NCI-H2171 treated with DMSO at 0.1 percent for 48 hours (cell line): ENCODE measurements around the gene TCP10L.
"Not testable (repeated sequence)": the region's sequence is repeated elsewhere in the genome, so short reads cannot be mapped to it uniquely, and the experiment has no call there.

Experiments used
- DNase-seq: peaks from one replicate; lab custom pipeline; 2025; lab: John Stamatoyannopoulos, UW

The TCP10L gene

DNA sequence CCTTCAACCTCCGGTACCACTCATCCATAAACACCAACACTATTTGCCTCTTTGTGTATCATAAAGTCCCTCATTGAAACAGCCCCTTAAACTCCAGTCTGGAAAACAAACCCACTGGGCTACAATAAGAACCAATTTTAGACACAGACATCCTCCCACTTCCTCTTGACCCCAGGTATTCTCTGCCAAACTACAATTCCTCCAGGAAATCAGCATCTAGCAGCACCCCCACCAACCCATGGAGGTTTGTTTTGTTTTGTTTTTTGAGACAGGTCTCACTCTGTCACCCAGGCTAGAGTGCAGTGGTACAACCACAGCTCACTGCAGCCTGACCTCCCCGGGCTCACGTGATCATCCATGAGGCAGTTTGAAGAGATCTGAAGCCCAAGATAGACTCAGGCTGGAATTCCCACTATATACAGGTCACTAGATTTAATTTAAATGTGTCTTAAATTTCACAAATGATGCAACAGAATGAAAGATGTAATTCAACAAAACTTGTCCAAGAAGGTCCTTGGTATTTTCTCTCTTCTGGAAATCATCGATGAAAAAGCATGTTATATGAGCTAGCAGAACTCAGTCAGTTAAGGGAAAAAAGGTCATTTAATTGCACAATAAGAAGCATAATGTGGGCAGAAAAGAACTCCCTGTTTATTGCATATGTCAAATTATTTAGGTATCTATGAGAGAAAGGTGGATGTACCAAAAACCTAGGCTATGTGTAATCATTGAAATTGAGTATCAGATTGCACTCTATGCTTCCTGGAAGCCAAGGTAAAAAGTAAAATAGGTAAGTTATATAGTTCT is 30.3 kb downstream of the TCP10L start:
- DNase-seq: no peak

DNA sequence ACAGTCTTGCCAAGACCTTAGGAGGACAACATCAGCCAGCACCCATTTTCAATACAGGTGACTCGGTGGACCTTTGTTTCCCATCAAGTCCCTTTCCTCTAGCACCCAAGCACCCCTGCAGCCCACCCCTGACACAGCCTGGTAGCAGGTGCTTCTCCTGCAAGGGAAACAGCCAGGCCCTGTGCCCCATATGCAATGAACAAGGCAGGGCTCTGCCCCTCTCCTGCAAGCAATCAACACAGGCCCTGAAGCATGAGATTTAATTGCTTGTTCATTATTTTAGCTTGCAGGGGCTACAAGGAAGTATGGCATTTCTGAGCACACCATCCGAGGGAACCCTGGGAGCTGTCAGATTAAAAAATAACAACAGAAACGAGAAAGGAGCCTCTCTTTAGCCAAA is 35.4 kb downstream of the TCP10L start:
- DNase-seq: no peak

DNA sequence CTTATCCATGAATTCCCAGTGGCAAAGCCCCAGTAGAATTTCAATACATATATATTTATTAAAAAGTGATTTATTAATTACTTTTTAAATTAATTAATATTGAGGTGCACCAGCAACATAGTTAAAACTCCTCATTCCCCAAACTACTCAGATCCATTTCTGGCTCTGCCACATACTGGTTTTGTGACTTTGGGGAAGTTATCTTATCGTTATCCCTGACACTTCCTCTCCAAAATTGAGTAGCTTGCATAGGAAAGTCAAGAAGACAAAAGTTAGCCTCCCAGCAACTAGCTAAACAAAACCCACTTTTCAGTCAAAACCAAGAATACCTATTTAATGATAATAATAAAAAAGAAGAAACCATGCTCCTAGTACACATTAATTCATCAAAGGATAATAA is 35.9 kb downstream of the TCP10L start:
- no peak for DNase-seq

DNA sequence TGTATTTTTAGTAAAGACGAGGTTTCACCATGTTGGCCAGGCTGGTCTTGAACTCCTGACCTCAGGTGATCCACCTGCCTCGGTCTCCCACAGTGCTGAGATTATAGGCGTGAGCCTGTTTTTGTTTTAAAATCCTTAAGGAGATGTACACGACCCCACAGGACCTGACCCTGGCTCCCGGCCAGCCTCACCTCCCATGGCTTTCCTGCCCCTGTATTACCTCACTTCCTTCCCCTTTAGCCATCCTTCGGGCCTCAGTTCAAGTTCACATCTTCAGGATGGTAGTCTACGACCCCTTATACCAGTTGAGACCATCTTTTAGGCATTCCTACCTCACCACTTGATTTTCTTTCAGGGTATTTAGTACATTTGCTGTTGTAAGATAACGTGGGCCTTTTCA is 36.3 kb downstream of the TCP10L start:
- no peak for DNase-seq

DNA sequence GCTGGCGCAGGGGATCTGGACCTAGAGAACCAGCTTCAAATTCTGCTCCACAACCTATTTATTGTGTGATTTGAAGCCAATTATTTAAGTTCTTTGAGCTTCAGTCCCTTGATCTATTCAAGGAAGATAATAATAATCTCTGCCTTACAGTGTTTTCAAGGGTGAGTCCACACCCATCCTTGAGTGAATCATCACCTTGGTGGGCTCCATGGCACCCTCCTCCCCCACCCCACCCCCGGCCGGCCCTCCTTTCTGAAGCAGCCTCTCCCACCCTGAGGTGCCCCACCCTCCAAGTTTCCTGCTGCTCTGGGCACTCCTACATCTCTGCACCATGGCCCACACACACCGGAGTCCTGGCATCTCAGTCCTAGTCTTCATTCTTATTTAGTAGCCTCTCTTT is 38.3 kb downstream of the TCP10L start:
- DNase-seq: no peak

DNA sequence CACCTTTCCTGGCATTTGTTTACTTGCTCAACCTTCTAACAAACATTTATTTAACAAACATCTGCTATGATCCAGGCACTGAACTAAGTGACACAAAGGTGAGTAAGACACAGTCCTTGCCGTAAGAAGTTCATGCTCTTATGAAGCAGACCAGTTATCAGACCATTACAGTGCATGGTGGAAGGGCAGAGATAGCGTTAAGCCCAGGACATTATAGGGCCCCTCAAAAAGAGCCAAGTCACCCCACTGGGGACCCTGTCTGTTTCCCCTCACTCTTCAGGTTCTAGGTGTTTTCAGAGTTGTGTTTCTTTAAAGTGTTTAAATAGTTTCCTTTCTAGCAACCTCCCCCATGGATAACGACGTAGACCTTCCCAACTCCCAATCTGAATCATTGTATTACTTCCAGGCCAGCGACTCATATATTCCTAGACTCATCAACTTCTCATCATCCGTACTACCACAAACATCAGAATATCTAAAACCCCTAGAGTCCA is 39.3 kb downstream of the TCP10L start:
- DNase-seq: no peak

DNA sequence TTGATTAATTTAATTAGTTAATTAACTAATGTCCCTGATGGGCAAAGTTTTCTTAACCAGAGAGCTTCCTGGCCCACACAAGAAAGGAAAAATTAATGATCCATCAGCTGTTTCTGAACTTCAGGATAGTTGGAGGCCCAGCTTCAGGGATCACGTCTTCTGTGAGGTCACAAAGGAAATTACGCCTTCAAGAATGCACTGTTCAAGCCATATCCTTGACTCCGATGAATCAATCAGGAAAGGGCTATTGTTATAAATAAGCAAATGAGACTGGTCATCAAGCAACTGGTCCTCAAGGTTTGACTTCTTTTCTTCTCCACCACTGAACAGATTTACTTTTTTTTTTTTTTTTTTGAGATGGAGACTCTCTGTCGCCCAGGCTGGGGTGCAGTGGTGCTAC is 40.6 kb downstream of the TCP10L start:
- no peak for DNase-seq

DNA sequence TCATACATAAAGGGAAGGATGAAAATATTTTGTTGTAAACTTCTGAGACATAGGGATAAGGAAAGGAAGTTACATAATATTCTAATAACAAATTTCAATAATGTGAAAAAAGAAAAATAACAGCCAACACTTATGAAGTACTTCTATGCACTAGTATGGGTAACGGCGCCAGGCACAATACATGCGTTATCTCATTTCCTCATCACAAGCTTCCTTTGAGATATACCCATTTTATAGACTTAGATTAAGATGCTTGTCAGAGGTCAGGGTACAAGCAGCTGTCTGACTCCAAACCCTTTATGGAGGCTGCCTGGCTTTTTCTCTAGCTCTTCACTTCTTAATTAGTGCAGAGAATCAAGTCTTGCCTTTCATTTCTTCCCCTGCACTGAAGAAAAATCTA is 41.3 kb downstream of the TCP10L start:
- no peak for DNase-seq

DNA sequence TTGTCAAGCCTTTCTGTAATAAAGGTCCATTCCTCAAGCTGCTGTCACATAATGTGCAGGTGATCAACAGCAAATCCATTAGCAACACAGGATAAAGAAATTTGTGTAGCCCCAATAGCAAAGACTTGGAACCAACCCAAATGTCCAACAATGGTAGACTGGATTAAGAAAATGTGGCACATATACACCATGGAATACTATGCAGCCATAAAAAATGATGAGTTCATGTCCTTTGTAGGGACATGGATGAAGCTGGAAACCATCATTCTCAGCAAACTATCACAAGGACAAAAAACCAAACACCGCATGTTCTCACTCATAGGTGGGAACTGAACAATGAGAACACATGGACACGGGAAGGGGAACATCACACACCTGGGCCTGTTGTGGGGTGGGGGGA is 42.3 kb downstream of the TCP10L start:
- DNase-seq: not testable (repeated sequence)

DNA sequence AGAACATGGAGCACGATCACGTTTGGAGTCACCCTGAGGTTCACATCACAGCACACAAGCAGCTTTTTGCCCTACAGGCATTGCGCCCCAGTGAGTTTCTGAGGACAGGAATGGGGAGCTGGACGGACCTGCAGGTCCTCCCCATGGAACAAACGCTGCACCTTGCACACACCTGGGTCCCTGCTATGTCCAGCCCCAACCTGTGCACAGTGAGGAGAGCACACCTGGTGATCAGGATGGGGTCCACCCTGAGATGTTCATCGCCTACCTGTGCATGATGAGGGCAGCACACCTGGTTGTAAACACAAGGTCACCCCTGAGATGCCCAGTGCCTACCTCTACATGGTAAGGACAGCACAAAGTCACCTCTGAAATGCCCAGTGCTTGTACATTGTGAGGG is 45.9 kb downstream of the TCP10L start:
- DNase-seq: no peak

DNA sequence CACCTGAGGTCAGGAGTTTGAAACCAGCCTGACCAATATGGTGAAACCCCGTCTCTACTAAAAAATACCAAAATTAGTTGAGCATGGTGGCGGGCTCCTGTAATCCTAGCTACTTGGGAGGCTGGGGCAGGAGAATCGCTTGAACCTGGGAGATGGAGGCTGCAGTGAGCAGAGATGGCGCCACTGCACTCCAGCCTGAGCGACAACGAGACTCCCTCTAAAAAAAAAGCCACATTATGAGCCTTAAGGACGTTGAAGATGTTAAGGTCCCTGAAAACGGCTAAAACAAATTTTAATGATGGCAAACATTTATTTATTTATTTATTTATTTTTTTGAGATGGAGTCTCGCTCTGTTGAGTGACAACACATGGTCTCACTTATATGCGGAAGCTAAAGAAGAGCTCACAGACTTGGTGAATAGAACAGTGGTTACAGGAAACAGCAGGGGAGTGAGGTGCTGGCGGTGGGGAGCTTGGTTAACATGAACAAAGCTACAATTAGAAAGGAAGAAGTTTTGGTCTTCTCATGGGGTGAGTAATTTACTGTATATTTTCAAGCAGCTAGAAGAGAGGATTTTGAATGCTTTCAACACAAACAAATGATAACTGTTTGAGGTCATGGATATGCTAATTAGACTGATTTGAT is 47.1 kb downstream of the TCP10L start:
- DNase-seq: no peak

DNA sequence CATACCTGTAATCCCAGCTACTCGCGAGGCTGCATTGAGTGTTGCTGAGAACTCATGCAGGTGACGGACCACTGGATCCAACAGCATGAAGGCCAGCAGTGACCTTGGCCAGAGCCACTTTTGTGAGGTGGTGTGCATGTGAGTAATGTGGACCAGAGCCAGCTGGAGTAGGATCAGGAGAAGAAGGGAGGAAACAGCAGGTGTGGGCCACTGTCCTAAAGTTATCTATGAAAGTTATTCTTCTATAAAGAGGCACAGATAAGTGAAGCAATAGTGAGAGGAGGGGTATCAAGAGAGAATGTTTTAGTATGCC is 47.8 kb downstream of the TCP10L start:
- DNase-seq: no peak

DNA sequence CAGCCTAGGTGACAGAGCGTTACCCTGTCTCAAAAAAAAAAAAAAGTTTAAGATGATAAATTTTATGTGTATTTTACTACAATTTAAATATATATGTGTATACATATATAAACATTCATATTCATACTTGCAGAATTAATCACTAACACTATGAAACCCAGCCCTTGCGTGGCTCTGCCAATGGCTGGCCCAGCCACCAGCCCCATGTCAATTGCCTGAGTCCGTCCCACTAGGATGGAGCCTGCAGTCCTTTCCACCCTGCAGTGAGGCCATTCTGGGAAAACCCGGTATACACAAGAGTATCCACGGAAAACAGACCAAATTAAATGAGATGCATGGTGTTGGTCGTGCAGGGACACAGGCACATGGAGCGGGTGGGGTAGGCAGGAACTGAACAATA is 49.7 kb downstream of the TCP10L start:
- DNase-seq: no peak

DNA sequence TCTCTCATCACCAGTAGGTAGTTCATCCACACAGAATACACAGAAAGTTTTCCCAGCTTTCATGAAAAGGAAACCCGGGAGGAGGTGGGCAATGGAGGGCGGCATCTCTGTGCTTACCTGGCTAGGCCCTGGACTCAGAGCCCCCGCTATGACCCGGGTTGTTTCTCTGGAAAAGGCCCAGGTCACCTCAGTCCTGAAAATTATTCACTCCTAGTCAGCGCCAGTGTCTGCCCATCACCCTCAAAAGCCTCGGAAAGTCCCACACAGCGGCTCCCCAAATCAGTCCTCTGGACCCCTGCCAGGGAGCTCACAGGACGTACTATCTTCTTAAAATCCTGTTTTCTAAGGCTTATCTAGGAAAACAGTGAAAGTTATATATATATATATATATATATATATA is 51.2 kb downstream of the TCP10L start:
- DNase-seq: no peak

DNA sequence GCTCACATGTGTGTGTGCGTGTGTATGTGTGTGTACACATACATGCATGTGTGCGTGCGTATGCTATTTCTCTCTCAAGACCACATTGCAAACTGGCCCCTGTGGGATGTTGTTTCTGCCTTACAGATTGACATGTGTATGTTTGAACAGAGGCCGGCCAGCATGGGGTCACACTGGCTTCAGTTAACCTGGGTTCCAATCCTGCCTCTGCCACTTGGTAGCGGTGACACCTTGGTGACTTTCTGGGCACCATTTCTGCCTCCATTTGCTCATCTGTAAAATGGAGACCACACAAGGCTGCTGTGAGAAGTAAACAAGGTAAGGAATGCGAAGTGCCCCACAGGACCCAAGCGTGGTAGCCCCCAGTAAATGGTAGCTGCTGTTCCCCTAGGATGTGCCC is 51.7 kb downstream of the TCP10L start:
- no peak for DNase-seq

DNA sequence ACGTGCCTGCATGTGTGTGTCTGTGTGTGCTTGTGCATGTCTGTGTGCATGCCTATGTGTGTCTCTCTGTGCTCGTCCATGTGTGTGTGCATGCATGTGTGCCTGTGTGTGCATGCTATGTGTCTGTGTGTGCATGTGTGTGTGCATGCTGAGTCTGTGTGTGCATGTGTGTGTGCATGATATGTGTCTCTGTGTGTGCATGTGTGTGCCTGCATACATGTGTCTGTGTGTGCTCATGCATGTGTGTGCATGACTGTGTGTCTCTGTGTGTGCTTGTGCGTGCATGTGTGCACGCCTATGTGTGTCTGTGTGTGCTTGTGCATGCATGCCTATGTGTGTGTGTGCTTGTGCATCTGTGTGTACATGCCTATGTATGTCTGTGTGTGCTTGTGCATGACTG is 52.3 kb downstream of the TCP10L start:
- DNase-seq: no peak

DNA sequence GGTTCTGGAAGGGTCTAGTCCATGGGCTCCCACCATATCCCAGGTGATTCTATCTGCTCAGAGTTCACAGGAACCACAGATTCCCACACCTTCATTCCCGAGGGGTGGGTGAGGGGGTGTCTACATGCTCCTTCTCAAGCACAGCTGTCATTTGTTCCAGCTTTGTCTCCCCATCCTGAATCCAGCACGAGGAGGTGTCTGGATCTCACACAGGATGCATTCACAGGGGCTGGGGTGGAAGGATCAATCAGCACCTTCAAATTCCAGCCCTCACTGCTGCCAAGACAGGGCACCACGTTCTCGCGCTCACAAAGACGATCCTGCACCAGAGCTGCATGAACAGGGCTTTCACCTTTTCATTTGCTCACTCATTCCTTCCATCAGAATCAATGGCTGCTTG is 52.7 kb downstream of the TCP10L start:
- DNase-seq: no peak

DNA sequence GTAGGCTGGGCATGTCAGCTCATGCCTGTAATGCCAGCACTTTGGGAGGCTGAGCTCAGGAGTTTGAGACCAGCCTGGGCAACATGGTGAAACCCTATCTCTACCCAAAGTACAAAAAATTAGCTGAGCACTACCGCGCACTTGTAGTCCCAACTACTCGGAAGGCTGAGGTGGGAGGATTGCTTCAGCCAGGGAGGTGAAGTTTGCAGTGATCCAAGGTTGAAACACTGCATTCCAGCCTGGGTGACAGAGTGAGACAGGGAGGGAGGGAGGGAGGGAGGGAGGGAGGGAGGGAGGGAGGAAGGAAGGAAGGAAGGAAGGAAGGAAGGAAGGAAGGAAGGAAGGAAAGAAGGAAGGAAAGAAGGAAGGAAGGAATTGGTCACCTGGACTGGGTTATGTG is 53.8 kb downstream of the TCP10L start:
- DNase-seq: not testable (repeated sequence)

DNA sequence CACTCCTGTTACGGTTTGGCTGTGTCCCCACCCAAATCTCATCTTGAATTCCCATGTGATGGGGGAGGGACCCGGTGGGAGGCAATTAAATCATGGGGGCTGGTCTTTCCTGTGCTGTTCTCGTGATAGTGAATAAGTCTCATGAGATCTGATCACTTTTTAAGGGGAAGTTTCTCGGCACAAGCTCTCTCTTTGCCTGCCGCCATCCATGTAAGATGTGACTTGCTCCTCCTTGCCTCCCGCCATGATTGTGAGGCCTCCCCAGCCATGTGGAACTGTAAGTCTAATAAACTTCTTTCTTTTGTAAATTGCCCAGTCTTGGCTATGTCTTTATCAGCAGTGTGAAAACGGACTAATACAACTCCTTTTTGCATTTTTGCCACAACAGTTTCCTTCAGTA is 54.5 kb downstream of the TCP10L start:
- not testable (repeated sequence) for DNase-seq

DNA sequence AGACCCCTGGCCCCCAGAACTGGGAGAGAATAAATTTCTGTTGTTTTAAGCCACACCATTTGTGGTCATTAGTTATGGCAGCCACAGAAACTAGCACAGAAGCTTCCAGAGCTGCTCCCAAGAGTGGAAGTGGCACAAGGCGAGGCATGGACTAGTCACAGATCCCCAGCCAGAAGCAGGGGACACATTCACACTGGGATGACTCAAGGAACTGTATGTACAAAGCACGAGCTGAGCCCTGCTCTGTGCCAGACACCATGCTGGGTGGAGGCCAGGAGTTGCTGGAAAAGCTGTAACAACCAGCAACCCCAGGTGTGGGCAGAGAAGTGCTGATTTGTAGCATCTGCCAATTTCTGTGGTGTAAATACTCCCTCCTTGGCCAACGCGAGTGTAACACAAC is 55.6 kb downstream of the TCP10L start:
- DNase-seq: no peak

DNA sequence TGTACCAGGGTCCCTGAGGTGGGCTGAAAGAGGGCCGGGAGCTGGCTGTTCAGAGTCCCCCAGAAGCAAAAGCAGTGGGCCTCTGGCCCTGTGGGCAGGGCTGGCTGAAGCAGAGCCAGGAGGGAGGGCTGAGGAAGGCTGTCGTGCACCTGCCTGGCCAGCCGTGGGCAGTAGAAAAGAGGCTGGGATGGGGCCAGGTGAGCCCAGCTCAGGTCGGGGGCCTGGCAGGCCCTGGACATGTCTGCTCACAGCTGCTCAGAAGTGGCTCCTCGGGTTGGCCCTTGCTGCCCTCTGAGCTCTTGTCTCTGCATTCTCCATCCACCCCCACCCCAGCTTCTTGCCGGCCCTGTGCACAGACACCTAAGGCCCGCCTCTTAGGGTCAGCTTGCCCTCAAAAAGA is 60.0 kb downstream of the TCP10L start:
- no peak for DNase-seq

DNA sequence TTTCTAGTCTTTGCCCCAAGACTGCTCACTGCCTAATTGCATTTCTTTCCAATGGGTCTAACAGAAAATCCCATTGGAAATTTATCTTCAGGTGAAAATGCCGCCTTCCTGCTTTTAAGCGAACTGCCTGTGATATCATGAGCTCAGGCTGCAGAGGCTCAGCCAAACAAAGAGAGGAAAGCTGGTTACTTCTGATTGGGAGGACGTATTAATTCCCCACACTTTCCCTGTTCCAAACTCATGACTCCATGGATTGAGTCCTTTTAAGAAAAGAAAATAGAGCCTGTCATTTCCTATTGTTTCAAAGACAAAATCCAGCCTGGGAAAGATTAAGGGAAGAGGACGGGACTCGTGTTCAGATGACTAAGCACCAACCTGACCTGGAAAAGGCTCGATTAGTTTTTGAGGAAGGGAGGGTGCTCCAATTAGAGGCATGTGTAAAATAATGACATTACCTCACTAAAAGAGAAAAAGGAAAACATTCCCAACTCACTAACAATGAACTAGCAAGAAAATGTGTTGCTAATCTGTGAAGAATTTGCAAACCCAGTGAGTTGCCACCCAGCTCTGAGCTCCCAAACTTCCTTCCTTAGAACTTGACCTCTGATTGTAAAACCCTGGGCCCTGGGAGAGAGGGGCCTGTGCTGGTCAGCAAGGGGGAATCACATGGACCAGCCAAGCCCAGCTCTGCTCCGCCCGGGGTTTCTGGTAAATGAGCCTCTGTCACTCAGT is 61.2 kb downstream of the TCP10L start:
- DNase-seq: no peak
